ENCODE measurements around the gene PRSS1. TPM values are rescaled to one million over a fixed set of nuclear protein-coding genes. Genes with fewer than 3 reads are reported as not detected.
A peak's percentile ranks its signal among the peaks of the same experiment; 100 is the strongest.

Gene PRSS1
- total and polyA plus RNA-seq, 2 of the 8 experiments (the other 6 are each of a cell fraction or from before 2014, with no cell fraction given), result 0.09 TPM; not detected in 1

DNA sequence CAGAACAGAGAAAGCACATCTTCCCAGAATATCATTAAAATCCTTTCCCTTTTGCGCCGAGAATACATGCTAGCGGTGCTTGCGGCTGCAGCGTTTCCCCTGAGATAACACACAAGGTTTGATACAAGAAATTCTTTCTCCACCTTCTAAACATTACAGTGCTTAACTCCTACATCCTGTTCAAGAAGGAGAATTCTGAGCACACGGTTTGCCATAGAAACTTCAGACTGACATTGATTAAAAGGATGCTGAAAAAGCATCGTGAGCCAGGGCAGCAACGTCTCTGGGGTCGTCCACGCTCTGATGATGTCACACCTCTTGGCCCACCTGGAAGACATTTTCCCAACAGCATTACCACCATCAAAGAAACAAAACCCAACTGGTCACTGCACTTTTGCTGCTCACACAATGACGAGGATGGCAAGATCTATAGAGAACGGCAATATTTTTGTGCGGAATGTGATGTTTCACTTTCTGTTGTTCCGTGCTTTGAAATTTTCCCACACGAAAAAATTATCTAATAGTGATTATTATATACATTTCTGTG is 27.0 kb upstream of the PRSS1 start:
- 88% methylated on average over 15 of the region's 15 CpGs; no CpG with 5 or more reads in 1 of the 2 experiments for WGBS, 2 experiments (ENCODE audit: extremely low coverage in 1 of 2, insufficient coverage in 1 of 2, insufficient read length in 1 of 2, insufficient replicate concordance in 2 of 2, low coverage in 1 of 2, low lambda C conversion rate in 2 of 2, missing lambda C conversion rate in 1 of 2)
- ChIA-PET POLR2A (ENCODE audit: partially characterized antibody) (no interaction called here), CTCF (ENCODE audit: partially characterized antibody) (interaction anchor here (3.5 kb wide), 1 partner anchor 9 kb away, joined by 19 read pairs; no protein-coding TSS in a partner anchor)
- no peak overlapping the region for H3K14ac ChIP-seq (ENCODE audit: insufficient read length)
- no peak overlapping the region for H3K23ac ChIP-seq (ENCODE audit: insufficient read length)
- no peaks in the 10 kb centered on the region for H3K79me2 ChIP-seq (ENCODE audit: control insufficient read depth in 1 of 2, insufficient read depth in 2 of 2, low read length in 2 of 2)
- H3K36me3 ChIP-seq (ENCODE audit: control insufficient read depth in 2 of 4, insufficient read depth in 4 of 4, low read length in 3 of 4), result no peaks in the 10 kb centered on the region
- no peak for DNase-seq (ENCODE audit: low read depth in 1 of 2, low spot score in 2 of 2)
- no peak overlapping the region for H2AK5ac ChIP-seq (ENCODE audit: low read depth, low read length)
- no peaks in the 10 kb centered on the region for H3K9me3 ChIP-seq (ENCODE audit: insufficient read depth in 2 of 2, low read depth in 1 of 2, low read length in 1 of 2)
- H3K27ac ChIP-seq (ENCODE audit: low read depth, low read length), result no peak overlapping the region
- no peak overlapping the region for H3K18ac ChIP-seq (ENCODE audit: extremely low read depth, low read length)
- no peak overlapping the region for H4K91ac ChIP-seq (replicated peaks; ENCODE audit: insufficient read length, low read length)
- no peak overlapping the region for H3K4ac ChIP-seq (replicated peaks; ENCODE audit: insufficient read length, low read depth, low read length)
- H2AFZ ChIP-seq (ENCODE audit: low read length), result peak overlapping the region; percentile 45; the same call in 1 of the 2 replicates
- FAIRE-seq, result no peak
- H3K23me2 ChIP-seq (ENCODE audit: low read depth, low read length), result no peaks in the 10 kb centered on the region
- H2BK15ac ChIP-seq (ENCODE audit: low read length), result no peak overlapping the region
- H3K27me3 ChIP-seq (replicated peaks in 1 of 4; ENCODE audit: control insufficient read depth in 3 of 4, extremely low read depth in 1 of 4, insufficient read depth in 3 of 4, low read length in 3 of 4), result no peaks in the 10 kb centered on the region
- H2BK5ac ChIP-seq (ENCODE audit: low read depth, low read length), result no peak overlapping the region
- TF ChIP-seq CBX5 (IDR thresholded peaks at IDR 0.05; ENCODE audit: low read depth, low read length) (no peak), SIRT6 (IDR thresholded peaks at IDR 0.05; ENCODE audit: low read length) (no peak), EP300 (IDR thresholded peaks at IDR 0.05; ENCODE audit: borderline replicate concordance in 1 of 2, low read depth in 2 of 2, low read length in 2 of 2) (no peak)
- no peaks in the 10 kb centered on the region for H3K79me1 ChIP-seq (ENCODE audit: low read depth, low read length)
- H3K4me1 ChIP-seq (replicated peaks in 1 of 4; ENCODE audit: control insufficient read depth in 3 of 4, insufficient read depth in 4 of 4, low read length in 3 of 4), result no peaks in the 10 kb centered on the region
- no peak overlapping the region for H4K8ac ChIP-seq (ENCODE audit: extremely low read depth, insufficient read depth, low read length)
- H2BK12ac ChIP-seq (ENCODE audit: low read depth, low read length), result no peak overlapping the region
- H3K9ac ChIP-seq (replicated peaks in 1 of 4; ENCODE audit: extremely low read depth in 1 of 4, low read depth in 3 of 4, low read length in 3 of 4), result no peak overlapping the region
- H4K5ac ChIP-seq (ENCODE audit: insufficient read length, low read depth, low read length), result no peak overlapping the region
- no peak overlapping the region for H3K4me3 ChIP-seq (ENCODE audit: extremely low read depth in 1 of 4, insufficient read depth in 2 of 4, low read depth in 3 of 4, low read length in 4 of 4)
- no peak overlapping the region for H3K56ac ChIP-seq (replicated peaks; ENCODE audit: insufficient read length, low read depth, low read length)
- H2BK120ac ChIP-seq (replicated peaks; ENCODE audit: low read depth, low read length), result no peak overlapping the region
- no peaks in the 10 kb centered on the region for H4K20me1 ChIP-seq (replicated peaks in 1 of 2; ENCODE audit: control insufficient read depth in 1 of 2, insufficient read depth in 2 of 2, low read length in 2 of 2)
- H3K4me2 ChIP-seq (ENCODE audit: insufficient read depth in 1 of 2, low read depth in 2 of 2, low read length in 2 of 2), result no peak overlapping the region
- no peak overlapping the region for H2BK20ac ChIP-seq (ENCODE audit: low read length)

Data from H1 (cell line).